SK-N-SH (cell line): ENCODE measurements around the gene FCRL2. TPM values are rescaled to one million over a fixed set of nuclear protein-coding genes. Genes with fewer than 3 reads are reported as not detected.

Experiments used
- CTCF ChIA-PET: fragments of 300-600, 350-600 bp; formaldehyde crosslinking; extraction: SDS; loops from one replicate; lab custom pipeline; 2021; lab: Yijun Ruan, JAX
- POLR2A ChIA-PET: fragments of 350-600 bp; sonication (Branson Sonifier 250); formaldehyde crosslinking; extraction: SDS; loops from one replicate; lab custom pipeline; 2020; ENCODE audit warnings: antibody characterized with exemption, inconsistent platforms; lab: Yijun Ruan, JAX
- DNase-seq: peaks from one replicate; pipeline ENCODE4 v3.0.0; 2012
- H2AFZ ChIP-seq: fragments of 200-600 bp; sonication (generic); 2 replicates; pipeline ENCODE4 v1.8.1; 2016; ENCODE audit warnings: antibody characterized with exemption, mild to moderate bottlenecking, low read depth
- H3F3A ChIP-seq: fragments of 200-600 bp; sonication (generic); replicated peaks from 2 replicates; pipeline ENCODE3; 2016; ENCODE audit warnings: antibody characterized with exemption, mild to moderate bottlenecking; ENCODE audit not compliant: insufficient read depth
- H3K27ac ChIP-seq, 2 experiments: fragments of 200-500 bp in 1 of 2; fragments of 200-600 bp in 1 of 2; sonication (Bioruptor generic) in 1 of 2; sonication (generic), shearing (Covaris generic) in 1 of 2; 2 replicates each; pipeline versions ENCODE4 v1.5.1 to v1.6.1; 2014 to 2016; ENCODE audit warnings: low read depth in 2 of 2, inconsistent platforms in 1 of 2, low read length in 1 of 2, mild to moderate bottlenecking in 1 of 2, mixed read lengths in 1 of 2
- H3K27me3 ChIP-seq: fragments of 200-600 bp; sonication (generic), shearing (Covaris generic); 2 replicates; pipeline ENCODE4 v1.6.1; 2016; ENCODE audit warnings: mixed run types; ENCODE audit not compliant: insufficient read depth
- H3K36me3 ChIP-seq, 2 experiments: fragments of 200-500 bp in 1 of 2; fragments of 200-600 bp in 1 of 2; sonication (Bioruptor generic) in 1 of 2; sonication (generic) in 1 of 2; replicated peaks in 1 of 2; 2 replicates each; pipeline versions ENCODE3 to v1.5.1; 2014 to 2016; ENCODE audit warnings: low read length in 1 of 2, mild to moderate bottlenecking in 1 of 2; ENCODE audit not compliant: insufficient read depth in 2 of 2, control insufficient read depth in 1 of 2
- H3K4me1 ChIP-seq, 2 experiments: fragments of 200-500 bp in 1 of 2; fragments of 200-600 bp in 1 of 2; sonication (Bioruptor generic) in 1 of 2; sonication (generic), shearing (Covaris generic) in 1 of 2; 2 replicates each; pipeline versions ENCODE4 v1.5.1 to v1.6.1; 2014 to 2016; ENCODE audit warnings: low read depth in 1 of 2, low read length in 1 of 2, mixed run types in 1 of 2; ENCODE audit not compliant: insufficient read depth in 2 of 2, control insufficient read depth in 1 of 2
- H3K4me2 ChIP-seq: fragments of 200-600 bp; sonication (generic), shearing (Covaris generic); 2 replicates; pipeline ENCODE4 v1.6.1; 2017; ENCODE audit warnings: mixed run types
- H3K4me3 ChIP-seq, 2 experiments: fragments of 200-500 bp in 1 of 2; fragments of 200-600 bp in 1 of 2; sonication (Bioruptor generic) in 1 of 2; sonication (generic), shearing (Covaris generic) in 1 of 2; 2 replicates each; pipeline versions ENCODE4 v1.5.1 to v1.8.1; 2014 to 2016; ENCODE audit warnings: low read depth in 2 of 2, inconsistent platforms in 1 of 2, low read length in 1 of 2, mild to moderate bottlenecking in 1 of 2, mixed read lengths in 1 of 2, moderate library complexity in 1 of 2
- H3K79me2 ChIP-seq: fragments of 200-600 bp; sonication (generic); 2 replicates; pipeline ENCODE4 v1.8.1; 2017; ENCODE audit warnings: mild to moderate bottlenecking; ENCODE audit not compliant: insufficient read depth
- H3K9ac ChIP-seq: fragments of 200-600 bp; sonication (generic); 2 replicates; pipeline ENCODE4 v1.6.1; 2017; ENCODE audit warnings: mixed run types
- H3K9me2 ChIP-seq: fragments of 200-600 bp; sonication (generic); 2 replicates; pipeline ENCODE4 v1.6.1; 2017; ENCODE audit warnings: mixed run types
- H3K9me3 ChIP-seq: fragments of 200-600 bp; sonication (generic); 2 replicates; pipeline ENCODE4 v1.6.1; 2017; ENCODE audit warnings: mixed run types, mild to moderate bottlenecking, moderate library complexity
- H4K20me1 ChIP-seq: fragments of 200-600 bp; sonication (generic); 2 replicates; pipeline ENCODE4 v1.6.1; 2017; ENCODE audit warnings: mild to moderate bottlenecking, mixed run types; ENCODE audit not compliant: insufficient read depth
- EZH2phosphoT487 ChIP-seq: fragments of 200-600 bp; sonication (generic); IDR thresholded peaks from 2 replicates; pipeline ENCODE4 v1.6.1; 2017; ENCODE audit warnings: low read depth, mixed run types, mild to moderate bottlenecking, antibody characterized with exemption, moderate library complexity, borderline replicate concordance
- FOXJ3 ChIP-seq: sonication (generic); formaldehyde crosslinking; IDR thresholded peaks from 2 replicates; pipeline ENCODE4 v1.5.1; 2020; ENCODE audit warnings: mild to moderate bottlenecking, missing genetic modification reagents
- MXI1 ChIP-seq: IDR thresholded peaks from 2 replicates; pipeline ENCODE4 v1.6.1; 2012; ENCODE audit warnings: mild to moderate bottlenecking, low read depth, low read length, improper control_type of control experiment
- RCOR1 ChIP-seq: fragments of 150-350 bp; IDR thresholded peaks from 2 replicates; pipeline ENCODE4 v1.6.1; 2017; ENCODE audit warnings: antibody characterized with exemption, low read length
- REST ChIP-seq: IDR thresholded peaks from 2 replicates; pipeline ENCODE4 v1.6.1; 2012; ENCODE audit warnings: mild to moderate bottlenecking, low read depth, low read length, moderate library complexity
- SMC3 ChIP-seq: IDR thresholded peaks from 2 replicates; pipeline ENCODE4 v1.6.1; 2012; ENCODE audit warnings: low read depth, low read length, improper control_type of control experiment
- TAF1 ChIP-seq: IDR thresholded peaks from 2 replicates; pipeline ENCODE4 v1.6.1; 2012; ENCODE audit warnings: low read depth, mild to moderate bottlenecking, low read length, moderate library complexity, borderline replicate concordance
- TEAD4 ChIP-seq: IDR thresholded peaks from 2 replicates; pipeline ENCODE4 v1.4.0; 2012; ENCODE audit warnings: mild to moderate bottlenecking, borderline replicate concordance; ENCODE audit not compliant: insufficient read depth
- WGBS: methylation state at CpG from one replicate; pipeline ENCODE4 v1.1.6; 2017; ENCODE audit warnings: low lambda C conversion rate; 5-methylcytosine and 5-hydroxymethylcytosine counted together
- polyA plus RNA-seq, 3 experiments: library from polyadenylated mRNA; depleted of rRNA; stranded (reverse); fragments of >200 nt; gene quantifications; 2 replicates each; pipeline ENCODE4 v1.2.3, GENCODE V29; 2012
- TF ChIP-seq, protein P1 (sequence below): IDR thresholded peaks from 2 replicates; pipeline ENCODE4 v1.4.0; 2012; ENCODE audit warnings: low read depth, borderline replicate concordance
- TF ChIP-seq, protein P2 (sequence below): fragments of 150-350 bp; IDR thresholded peaks from 2 replicates; pipeline ENCODE4 v1.6.1; 2016; ENCODE audit warnings: mild to moderate bottlenecking, low read depth, low read length

Gene FCRL2
- polyA plus RNA-seq, 1 of the 3 experiments (the other 2 are of a cell fraction), result not detected

GRCh38 chr1:157775101-157775870 lies 1.6 kb downstream of the FCRL2 start:
- Histone ChIP-seq H3K27me3 (no peaks in the 10 kb centered on the region), H3K4me2 (no peak overlapping the region), H3F3A (no peaks in the 10 kb centered on the region), H3K9me2 (no peaks in the 10 kb centered on the region), H3K27ac (no peak overlapping the region), H3K9ac (no peak overlapping the region), H3K36me3 (no peaks in the 10 kb centered on the region), H3K79me2 (no peaks in the 10 kb centered on the region), H3K9me3 (no peaks in the 10 kb centered on the region), H3K4me3 (no peak overlapping the region), H4K20me1 (no peaks in the 10 kb centered on the region), H3K4me1 (no peaks in the 10 kb centered on the region; a peak in 1 of 4 replicates), H2AFZ (no peak overlapping the region)
- POLR2A ChIA-PET, result no interaction called here
- CTCF ChIA-PET, result no interaction called here
- WGBS, result 0% methylated on average over 4 of the region's 4 CpGs
- TF ChIP-seq REST (no peak), SMC3 (no peak), FOXJ3 (CRISPR knock-in tag) (no peak), TAF1 (no peak), RCOR1 (no peak), EZH2phosphoT487 (no peak), MXI1 (no peak), TEAD4 (no peak)
- TF ChIP-seq, protein P1, sequence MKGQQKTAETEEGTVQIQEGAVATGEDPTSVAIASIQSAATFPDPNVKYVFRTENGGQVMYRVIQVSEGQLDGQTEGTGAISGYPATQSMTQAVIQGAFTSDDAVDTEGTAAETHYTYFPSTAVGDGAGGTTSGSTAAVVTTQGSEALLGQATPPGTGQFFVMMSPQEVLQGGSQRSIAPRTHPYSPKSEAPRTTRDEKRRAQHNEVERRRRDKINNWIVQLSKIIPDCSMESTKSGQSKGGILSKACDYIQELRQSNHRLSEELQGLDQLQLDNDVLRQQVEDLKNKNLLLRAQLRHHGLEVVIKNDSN, result no peak
- TF ChIP-seq, protein P2, sequence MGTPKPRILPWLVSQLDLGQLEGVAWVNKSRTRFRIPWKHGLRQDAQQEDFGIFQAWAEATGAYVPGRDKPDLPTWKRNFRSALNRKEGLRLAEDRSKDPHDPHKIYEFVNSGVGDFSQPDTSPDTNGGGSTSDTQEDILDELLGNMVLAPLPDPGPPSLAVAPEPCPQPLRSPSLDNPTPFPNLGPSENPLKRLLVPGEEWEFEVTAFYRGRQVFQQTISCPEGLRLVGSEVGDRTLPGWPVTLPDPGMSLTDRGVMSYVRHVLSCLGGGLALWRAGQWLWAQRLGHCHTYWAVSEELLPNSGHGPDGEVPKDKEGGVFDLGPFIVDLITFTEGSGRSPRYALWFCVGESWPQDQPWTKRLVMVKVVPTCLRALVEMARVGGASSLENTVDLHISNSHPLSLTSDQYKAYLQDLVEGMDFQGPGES, result no peak
- DNase-seq, result no peak
